ENCODE data around the gene ZNF792.

DNA sequence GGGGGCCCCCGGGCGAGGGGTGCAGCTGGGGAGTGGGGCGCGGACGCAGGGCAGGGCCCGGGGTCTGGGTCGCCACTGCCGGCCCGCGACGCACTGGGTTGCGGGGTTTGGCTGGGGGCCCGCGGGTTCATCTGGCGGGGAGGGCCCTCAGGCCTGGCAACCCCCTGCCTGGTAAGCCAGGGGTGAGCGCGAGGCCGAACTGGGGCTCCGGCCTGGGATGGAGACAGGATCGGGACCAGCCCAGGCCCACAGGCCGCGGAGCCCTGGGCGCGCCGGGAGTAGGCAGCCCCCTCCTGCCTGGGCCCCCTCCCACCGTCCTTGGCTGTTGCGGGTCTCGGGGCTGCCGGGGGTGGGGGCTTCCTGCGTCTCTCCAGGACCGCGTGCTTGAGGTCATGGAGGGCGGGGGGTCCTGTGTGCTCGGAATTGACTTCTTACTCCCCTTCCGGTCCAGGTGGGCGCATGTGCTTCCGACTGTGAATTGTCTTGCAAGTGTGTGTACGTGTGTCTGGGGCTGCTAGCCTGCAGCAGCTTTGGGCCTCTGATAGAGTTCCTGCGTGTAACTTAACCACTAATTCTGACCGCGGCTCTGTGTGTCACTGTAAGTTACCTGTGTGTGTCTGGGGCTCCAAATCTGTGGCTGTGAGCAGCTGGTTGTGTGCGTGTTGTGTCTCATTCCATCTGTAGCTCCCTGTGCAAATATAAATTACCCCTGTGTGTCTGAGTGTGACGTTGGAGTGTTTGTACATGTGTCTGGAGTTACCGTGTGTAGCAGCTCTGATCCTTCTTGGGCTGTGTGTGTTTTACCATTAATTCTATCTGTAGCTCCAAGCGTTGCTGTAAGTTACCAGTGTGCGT is 36.8 kb upstream of the ZNF792 start:
- no peak for TF ChIP-seq CTCF (conservative IDR thresholded peaks at IDR 0.05; ENCODE audit: low read depth, low read length)
- TF ChIP-seq EZH2 (IDR thresholded peaks at IDR 0.05; ENCODE audit: borderline replicate concordance, low read depth, low read length, poor library complexity, severe bottlenecking): no peak

All from A673 (cell line).